ENCODE data around the gene DDX39B.
"Not testable (repeated sequence)": the region's sequence is repeated elsewhere in the genome, so short reads cannot be mapped to it uniquely, and the experiment has no call there.

DDX39B gene

DNA sequence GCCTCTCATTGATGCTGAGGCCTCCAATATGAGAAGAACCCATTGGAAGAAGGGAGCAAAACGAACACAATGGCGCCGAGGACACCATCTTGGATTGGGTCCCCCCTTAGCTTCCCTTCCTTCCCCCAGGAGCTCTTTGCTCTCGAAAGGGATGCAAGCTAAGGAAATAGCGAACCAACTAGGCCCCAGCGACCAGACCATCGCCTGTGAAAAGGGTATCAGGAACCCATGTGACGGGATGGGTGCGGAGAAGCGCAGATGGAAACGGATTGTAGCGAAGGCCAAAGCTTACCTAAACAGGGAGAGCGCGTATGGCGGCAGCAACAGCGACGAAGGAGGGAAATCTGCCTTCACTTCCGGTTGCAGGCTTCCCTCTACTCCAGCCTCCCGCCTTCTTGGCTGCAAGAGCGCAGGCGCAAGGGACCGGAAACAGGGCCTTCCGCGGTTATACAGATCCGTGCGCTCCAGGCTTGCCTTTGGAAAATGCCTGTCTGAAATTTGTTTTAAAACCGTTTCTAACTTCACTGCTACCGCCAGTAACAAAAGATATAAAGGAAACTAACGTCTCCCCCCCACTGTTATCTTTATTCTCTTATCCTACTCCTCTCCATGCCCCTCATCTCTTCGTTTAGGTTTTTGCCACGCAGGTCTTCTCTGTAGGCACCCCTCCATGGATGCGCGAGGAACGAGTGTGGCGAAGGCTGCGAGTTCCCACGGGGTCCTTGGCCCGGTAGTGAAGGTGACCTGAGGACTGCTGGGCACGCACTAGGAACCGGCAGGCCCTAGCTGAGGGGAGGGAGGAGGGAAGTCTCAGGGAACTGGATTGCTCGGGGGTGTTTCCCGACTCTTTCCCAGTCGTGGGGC is at the start of gene DDX39B:
Gene DDX39B, minus strand, starts transcription at position 346 of the 864 bp plus-strand sequence. CDS start 1,471 bp downstream, outside the sequence.
- Histone ChIP-seq H3K27ac (ENCODE audit: poor library complexity, severe bottlenecking) (peak within 1 kb of the TSS; percentile 87), H3K27me3 (ENCODE audit: insufficient read depth, poor library complexity, severe bottlenecking) (no peaks in the 10 kb centered on the region), H3K4me1 (ENCODE audit: insufficient read depth, poor library complexity, severe bottlenecking) (peaks cover 12% of the 10 kb centered on the region), H3K36me3 (ENCODE audit: low read depth) (peaks cover 52% of the 10 kb centered on the region), H3K4me3 (ENCODE audit: severe bottlenecking) (peak within 1 kb of the TSS; percentile 48), H3K9me3 (ENCODE audit: severe bottlenecking) (no peaks in the 10 kb centered on the region)
- TF ChIP-seq, protein P1, sequence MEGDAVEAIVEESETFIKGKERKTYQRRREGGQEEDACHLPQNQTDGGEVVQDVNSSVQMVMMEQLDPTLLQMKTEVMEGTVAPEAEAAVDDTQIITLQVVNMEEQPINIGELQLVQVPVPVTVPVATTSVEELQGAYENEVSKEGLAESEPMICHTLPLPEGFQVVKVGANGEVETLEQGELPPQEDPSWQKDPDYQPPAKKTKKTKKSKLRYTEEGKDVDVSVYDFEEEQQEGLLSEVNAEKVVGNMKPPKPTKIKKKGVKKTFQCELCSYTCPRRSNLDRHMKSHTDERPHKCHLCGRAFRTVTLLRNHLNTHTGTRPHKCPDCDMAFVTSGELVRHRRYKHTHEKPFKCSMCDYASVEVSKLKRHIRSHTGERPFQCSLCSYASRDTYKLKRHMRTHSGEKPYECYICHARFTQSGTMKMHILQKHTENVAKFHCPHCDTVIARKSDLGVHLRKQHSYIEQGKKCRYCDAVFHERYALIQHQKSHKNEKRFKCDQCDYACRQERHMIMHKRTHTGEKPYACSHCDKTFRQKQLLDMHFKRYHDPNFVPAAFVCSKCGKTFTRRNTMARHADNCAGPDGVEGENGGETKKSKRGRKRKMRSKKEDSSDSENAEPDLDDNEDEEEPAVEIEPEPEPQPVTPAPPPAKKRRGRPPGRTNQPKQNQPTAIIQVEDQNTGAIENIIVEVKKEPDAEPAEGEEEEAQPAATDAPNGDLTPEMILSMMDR (IDR thresholded peaks at IDR 0.05; ENCODE audit: poor library complexity, severe bottlenecking), result no peak
- DNase-seq (ENCODE audit: low spot score) (peak; percentile 96), ATAC-seq (ENCODE audit: low read depth) (peak; percentile 73)

DNA sequence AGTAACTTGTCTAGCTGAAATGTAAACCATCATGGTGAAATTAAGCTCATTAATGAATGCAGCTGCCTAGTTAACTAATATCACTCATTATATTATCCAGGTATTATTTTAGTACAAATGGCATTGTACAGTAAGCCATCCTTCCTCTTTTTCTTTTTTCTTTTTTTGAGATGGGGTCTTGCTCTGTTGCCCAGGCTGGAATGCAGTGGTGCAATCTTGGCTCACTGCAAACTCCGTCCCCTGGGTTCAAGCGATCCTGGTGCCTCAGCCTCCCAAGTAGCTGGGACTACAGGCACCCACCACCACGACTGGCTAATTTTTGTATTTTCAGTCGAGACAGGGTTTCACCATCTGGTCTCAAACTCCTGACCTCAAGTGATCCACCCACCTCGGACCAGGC is 48.9 kb upstream of the DDX39B start:
- H3K27ac ChIP-seq (ENCODE audit: poor library complexity, severe bottlenecking); ATAC-seq (ENCODE audit: low read depth); H3K36me3 ChIP-seq (ENCODE audit: low read depth); H3K9me3 ChIP-seq (ENCODE audit: severe bottlenecking); H3K4me1 ChIP-seq (ENCODE audit: insufficient read depth, poor library complexity, severe bottlenecking); DNase-seq (ENCODE audit: low spot score); H3K4me3 ChIP-seq (ENCODE audit: severe bottlenecking); H3K27me3 ChIP-seq (ENCODE audit: insufficient read depth, poor library complexity, severe bottlenecking): not testable (repeated sequence)

DNA sequence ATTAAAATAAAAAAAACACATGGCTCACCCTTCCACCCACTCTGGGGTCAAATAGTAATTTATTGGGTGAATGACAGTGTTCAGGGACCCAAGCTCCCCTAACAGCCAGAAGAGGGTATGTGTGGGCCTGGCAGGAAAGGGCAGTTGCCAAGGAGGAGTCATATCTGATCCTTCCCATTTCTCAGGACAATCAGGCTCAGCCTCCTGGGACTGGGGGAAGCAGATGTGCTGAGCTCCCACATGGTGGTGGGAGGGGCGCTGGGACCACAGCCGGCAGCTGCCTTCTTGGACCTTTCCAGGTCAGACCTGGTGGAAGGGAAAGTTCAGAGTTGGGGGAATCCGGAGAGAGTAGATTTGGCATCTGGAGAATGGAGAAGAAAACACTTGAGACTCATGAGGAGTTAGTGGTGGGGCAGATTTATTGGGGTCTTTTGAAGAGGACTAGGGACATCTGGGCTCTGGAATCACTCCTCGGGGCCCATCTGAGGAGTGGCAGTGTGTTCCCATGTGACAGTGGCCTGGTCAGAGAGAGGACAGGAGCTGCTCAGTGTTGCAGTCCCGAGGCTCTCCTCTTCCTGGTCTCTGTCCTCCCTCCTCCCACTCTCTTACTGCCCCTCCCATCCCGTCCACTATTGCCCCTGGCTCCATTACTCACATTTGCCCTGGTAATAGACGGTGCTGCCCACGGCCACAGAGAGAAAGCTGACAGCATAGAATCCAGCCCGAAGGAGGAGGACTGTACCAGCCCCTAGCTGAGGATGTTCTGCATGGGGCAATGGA is 47.3 kb upstream of the DDX39B start:
- ATAC-seq (ENCODE audit: low read depth) (0 out of 3 replicates have a peak, but pooled peaks have one; percentile 9), DNase-seq (ENCODE audit: low spot score) (no peak)
- H3K27ac ChIP-seq (ENCODE audit: poor library complexity, severe bottlenecking), result no peak overlapping the region
- no peak overlapping the region for H3K4me3 ChIP-seq (ENCODE audit: severe bottlenecking)
- H3K9me3 ChIP-seq (ENCODE audit: severe bottlenecking), result no peaks in the 10 kb centered on the region
- no peaks in the 10 kb centered on the region for H3K27me3 ChIP-seq (ENCODE audit: insufficient read depth, poor library complexity, severe bottlenecking)
- TF ChIP-seq, protein P1 (IDR thresholded peaks at IDR 0.05; ENCODE audit: poor library complexity, severe bottlenecking), result no peak
- no peaks in the 10 kb centered on the region for H3K36me3 ChIP-seq (ENCODE audit: low read depth)
- no peaks in the 10 kb centered on the region for H3K4me1 ChIP-seq (ENCODE audit: insufficient read depth, poor library complexity, severe bottlenecking)

DNA sequence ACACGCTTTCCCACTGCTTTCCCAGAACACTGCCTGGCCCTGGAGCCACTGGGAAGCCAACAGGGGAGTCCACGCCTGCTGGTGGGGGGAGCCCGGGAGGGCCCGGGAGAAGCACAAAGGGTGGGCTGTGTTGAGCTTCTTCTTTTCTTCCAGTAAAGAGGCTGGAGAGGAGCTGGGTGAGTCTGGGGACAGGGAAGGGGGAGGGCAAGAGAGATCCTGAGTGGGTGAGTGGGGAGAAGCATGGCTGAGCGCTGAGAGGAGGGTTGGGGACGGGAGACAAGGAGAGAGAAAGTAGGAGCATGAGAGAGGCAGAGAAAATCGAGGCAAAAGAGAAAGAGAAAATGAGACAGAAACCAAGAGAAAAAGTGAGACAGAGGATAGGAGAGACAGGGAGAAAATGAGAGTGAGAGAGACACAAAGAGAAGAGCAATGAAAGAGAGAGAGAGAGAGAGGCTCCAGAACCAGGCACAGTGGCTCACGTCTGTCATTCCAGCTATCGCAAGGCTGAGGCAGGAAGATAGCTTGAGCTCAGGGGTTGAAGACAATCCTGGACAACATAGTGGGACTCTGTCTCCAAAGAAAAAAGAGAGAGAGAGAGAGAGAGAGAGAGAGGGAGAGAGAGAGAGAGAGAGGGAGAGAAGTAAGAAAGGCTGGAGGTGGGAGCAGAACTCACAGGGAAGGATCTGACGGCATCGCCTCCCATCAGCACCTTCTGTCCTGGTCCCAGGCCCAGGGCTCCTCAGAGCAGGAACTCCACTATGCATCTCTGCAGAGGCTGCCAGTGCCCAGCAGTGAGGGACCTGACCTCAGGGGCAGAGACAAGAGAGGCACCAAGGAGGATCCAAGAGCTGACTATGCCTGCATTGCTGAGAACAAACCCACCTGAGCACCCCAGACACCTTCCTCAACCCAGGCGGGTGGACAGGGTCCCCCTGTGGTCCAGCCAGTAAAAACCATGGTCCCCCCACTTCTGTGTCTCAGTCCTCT is 46.3 kb upstream of the DDX39B start:
- DNase-seq (ENCODE audit: low spot score) (no peak), ATAC-seq (ENCODE audit: low read depth) (no peak)
- Histone ChIP-seq H3K9me3 (ENCODE audit: severe bottlenecking) (no peaks in the 10 kb centered on the region), H3K4me1 (ENCODE audit: insufficient read depth, poor library complexity, severe bottlenecking) (no peaks in the 10 kb centered on the region), H3K27me3 (ENCODE audit: insufficient read depth, poor library complexity, severe bottlenecking) (no peaks in the 10 kb centered on the region), H3K36me3 (ENCODE audit: low read depth) (no peaks in the 10 kb centered on the region), H3K27ac (ENCODE audit: poor library complexity, severe bottlenecking) (no peak overlapping the region), H3K4me3 (ENCODE audit: severe bottlenecking) (no peak overlapping the region)
- TF ChIP-seq, protein P1 (IDR thresholded peaks at IDR 0.05; ENCODE audit: poor library complexity, severe bottlenecking), result no peak

Measured in RWPE2 (cell line).